H1 (cell line): ENCODE measurements around the gene ADAM30. TPM values are rescaled to one million over a fixed set of nuclear protein-coding genes. Genes with fewer than 3 reads are reported as not detected.

ENCODE experiments used
- BRCA1 ChIP-seq: IDR thresholded peaks from 2 replicates; pipeline ENCODE4 v1.6.1; 2012; ENCODE audit warnings: low read depth, low read length, improper control_type of control experiment
- TEAD4 ChIP-seq: IDR thresholded peaks from 2 replicates; pipeline ENCODE4 v1.6.1; 2012; ENCODE audit warnings: low read depth, low read length, inconsistent platforms, mixed read lengths
- polyA plus RNA-seq, 7 experiments: library from polyadenylated mRNA; depleted of rRNA in 3 of 7; stranded (reverse) in 5 of 7; unstranded in 2 of 7; fragments of >200 nt in 5 of 7; fragments of 200-250 nt in 2 of 7; gene quantifications; 1 replicate in 5 of 7; 2 replicates in 1 of 7; 4 replicates in 1 of 7; pipeline versions ENCODE4 v1.2.1 to v1.2.3, GENCODE V29; 2011 to 2013; ENCODE audit warnings: missing spikeins in 2 of 7, mixed read lengths in 2 of 7
- total RNA-seq: library from RNA; stranded (reverse); fragmentation: NEBNext Ultra II Directional; extraction: Animal tissue kit (Norgen Biotek cat#: 25700); gene quantifications from 2 replicates; pipeline ENCODE4 v1.2.1, GENCODE V29; 2021
- TF ChIP-seq, protein P1 (sequence below): fragments of 300-600 bp; sonication (generic); IDR thresholded peaks from 2 replicates; pipeline ENCODE4 v1.7.1; 2012; ENCODE audit warnings: low read length, moderate library complexity, mild to moderate bottlenecking, inconsistent platforms; ENCODE audit not compliant: insufficient replicate concordance

ADAM30 gene
- total and polyA plus RNA-seq, 2 of the 8 experiments (the other 6 are each of a cell fraction or from before 2014, with no cell fraction given): not detected

DNA sequence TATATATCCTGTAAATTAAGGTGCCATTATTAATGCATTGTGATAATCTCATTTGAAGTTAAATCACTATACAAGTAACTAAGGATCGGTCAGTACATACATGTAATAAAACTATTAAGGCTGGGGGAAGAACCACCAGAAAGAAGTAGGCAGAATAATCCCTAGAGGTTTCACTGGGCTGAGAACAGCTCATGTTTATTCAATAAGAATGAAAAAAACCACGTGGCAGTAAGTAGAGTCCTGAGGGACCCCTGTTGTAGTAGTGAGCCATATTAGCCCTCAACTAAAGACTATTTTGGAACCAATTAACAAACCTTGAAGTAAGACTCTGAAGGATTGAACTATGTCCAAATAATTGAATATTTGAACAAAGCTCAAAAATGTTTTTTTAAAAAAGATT is 46.9 kb upstream of the ADAM30 start (continued):
- TF ChIP-seq, protein P1, sequence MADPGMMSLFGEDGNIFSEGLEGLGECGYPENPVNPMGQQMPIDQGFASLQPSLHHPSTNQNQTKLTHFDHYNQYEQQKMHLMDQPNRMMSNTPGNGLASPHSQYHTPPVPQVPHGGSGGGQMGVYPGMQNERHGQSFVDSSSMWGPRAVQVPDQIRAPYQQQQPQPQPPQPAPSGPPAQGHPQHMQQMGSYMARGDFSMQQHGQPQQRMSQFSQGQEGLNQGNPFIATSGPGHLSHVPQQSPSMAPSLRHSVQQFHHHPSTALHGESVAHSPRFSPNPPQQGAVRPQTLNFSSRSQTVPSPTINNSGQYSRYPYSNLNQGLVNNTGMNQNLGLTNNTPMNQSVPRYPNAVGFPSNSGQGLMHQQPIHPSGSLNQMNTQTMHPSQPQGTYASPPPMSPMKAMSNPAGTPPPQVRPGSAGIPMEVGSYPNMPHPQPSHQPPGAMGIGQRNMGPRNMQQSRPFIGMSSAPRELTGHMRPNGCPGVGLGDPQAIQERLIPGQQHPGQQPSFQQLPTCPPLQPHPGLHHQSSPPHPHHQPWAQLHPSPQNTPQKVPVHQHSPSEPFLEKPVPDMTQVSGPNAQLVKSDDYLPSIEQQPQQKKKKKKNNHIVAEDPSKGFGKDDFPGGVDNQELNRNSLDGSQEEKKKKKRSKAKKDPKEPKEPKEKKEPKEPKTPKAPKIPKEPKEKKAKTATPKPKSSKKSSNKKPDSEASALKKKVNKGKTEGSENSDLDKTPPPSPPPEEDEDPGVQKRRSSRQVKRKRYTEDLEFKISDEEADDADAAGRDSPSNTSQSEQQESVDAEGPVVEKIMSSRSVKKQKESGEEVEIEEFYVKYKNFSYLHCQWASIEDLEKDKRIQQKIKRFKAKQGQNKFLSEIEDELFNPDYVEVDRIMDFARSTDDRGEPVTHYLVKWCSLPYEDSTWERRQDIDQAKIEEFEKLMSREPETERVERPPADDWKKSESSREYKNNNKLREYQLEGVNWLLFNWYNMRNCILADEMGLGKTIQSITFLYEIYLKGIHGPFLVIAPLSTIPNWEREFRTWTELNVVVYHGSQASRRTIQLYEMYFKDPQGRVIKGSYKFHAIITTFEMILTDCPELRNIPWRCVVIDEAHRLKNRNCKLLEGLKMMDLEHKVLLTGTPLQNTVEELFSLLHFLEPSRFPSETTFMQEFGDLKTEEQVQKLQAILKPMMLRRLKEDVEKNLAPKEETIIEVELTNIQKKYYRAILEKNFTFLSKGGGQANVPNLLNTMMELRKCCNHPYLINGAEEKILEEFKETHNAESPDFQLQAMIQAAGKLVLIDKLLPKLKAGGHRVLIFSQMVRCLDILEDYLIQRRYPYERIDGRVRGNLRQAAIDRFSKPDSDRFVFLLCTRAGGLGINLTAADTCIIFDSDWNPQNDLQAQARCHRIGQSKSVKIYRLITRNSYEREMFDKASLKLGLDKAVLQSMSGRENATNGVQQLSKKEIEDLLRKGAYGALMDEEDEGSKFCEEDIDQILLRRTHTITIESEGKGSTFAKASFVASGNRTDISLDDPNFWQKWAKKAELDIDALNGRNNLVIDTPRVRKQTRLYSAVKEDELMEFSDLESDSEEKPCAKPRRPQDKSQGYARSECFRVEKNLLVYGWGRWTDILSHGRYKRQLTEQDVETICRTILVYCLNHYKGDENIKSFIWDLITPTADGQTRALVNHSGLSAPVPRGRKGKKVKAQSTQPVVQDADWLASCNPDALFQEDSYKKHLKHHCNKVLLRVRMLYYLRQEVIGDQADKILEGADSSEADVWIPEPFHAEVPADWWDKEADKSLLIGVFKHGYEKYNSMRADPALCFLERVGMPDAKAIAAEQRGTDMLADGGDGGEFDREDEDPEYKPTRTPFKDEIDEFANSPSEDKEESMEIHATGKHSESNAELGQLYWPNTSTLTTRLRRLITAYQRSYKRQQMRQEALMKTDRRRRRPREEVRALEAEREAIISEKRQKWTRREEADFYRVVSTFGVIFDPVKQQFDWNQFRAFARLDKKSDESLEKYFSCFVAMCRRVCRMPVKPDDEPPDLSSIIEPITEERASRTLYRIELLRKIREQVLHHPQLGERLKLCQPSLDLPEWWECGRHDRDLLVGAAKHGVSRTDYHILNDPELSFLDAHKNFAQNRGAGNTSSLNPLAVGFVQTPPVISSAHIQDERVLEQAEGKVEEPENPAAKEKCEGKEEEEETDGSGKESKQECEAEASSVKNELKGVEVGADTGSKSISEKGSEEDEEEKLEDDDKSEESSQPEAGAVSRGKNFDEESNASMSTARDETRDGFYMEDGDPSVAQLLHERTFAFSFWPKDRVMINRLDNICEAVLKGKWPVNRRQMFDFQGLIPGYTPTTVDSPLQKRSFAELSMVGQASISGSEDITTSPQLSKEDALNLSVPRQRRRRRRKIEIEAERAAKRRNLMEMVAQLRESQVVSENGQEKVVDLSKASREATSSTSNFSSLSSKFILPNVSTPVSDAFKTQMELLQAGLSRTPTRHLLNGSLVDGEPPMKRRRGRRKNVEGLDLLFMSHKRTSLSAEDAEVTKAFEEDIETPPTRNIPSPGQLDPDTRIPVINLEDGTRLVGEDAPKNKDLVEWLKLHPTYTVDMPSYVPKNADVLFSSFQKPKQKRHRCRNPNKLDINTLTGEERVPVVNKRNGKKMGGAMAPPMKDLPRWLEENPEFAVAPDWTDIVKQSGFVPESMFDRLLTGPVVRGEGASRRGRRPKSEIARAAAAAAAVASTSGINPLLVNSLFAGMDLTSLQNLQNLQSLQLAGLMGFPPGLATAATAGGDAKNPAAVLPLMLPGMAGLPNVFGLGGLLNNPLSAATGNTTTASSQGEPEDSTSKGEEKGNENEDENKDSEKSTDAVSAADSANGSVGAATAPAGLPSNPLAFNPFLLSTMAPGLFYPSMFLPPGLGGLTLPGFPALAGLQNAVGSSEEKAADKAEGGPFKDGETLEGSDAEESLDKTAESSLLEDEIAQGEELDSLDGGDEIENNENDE: no peak
- TF ChIP-seq BRCA1 (no peak), TEAD4 (no peak)
